HG03135 (cell line): ENCODE measurements around the gene SCAF11.
A peak's percentile ranks its signal among the peaks of the same experiment; 100 is the strongest.
"Not testable (repeated sequence)": the region's sequence is repeated elsewhere in the genome, so short reads cannot be mapped to it uniquely, and the experiment has no call there.

Experiments used
- ATAC-seq: cut with Tn5 transposase; IDR thresholded peaks from one replicate; pipeline ENCODE4 v1.9.1; 2021; ENCODE audit warnings: mild to moderate bottlenecking, moderate library complexity; ENCODE audit not compliant: unreplicated experiment

SCAF11 gene

GRCh38 chr12:45990468-45991283, at the start of gene SCAF11:
Gene SCAF11, minus strand, starts transcription at chr12:45990574. Its CDS starts 26,407 bp downstream, at chr12:45964167.
- peak; percentile 75 for ATAC-seq

- ATAC-seq: not testable (repeated sequence)
Observed at GRCh38 chr12:46037066-46037465, 46.7 kb upstream of the SCAF11 start.

GRCh38 chr12:46027172-46027571, 36.8 kb upstream of the SCAF11 start:
- ATAC-seq: no peak

GRCh38 chr12:46024099-46024498, 33.7 kb upstream of the SCAF11 start:
- no peak for ATAC-seq

- no peak for ATAC-seq
Observed at GRCh38 chr12:46020768-46021167, 30.4 kb upstream of the SCAF11 start.

- not testable (repeated sequence) for ATAC-seq
Observed at GRCh38 chr12:46018712-46019111, 28.3 kb upstream of the SCAF11 start.

GRCh38 chr12:46017866-46018375, 27.5 kb upstream of the SCAF11 start:
- not testable (repeated sequence) for ATAC-seq

- no peak for ATAC-seq
Observed at GRCh38 chr12:46005823-46006222, 15.4 kb upstream of the SCAF11 start.

- no peak for ATAC-seq
Observed at GRCh38 chr12:46005151-46005797, 14.9 kb upstream of the SCAF11 start.

- ATAC-seq: no peak
Observed at GRCh38 chr12:46004715-46005114, 14.3 kb upstream of the SCAF11 start.

- ATAC-seq: not testable (repeated sequence)
Observed at GRCh38 chr12:46000076-46000475, 9.7 kb upstream of the SCAF11 start.

- no peak for ATAC-seq
Observed at GRCh38 chr12:45994736-45995135, 4.4 kb upstream of the SCAF11 start.

- peak; percentile 4 for ATAC-seq
Observed at GRCh38 chr12:45991284-45992249, 1.2 kb upstream of the SCAF11 start.

- peak; percentile 29 for ATAC-seq
Observed at GRCh38 chr12:45989721-45990467, 480 bp downstream of the SCAF11 start.

- ATAC-seq: no peak
Observed at GRCh38 chr12:45989287-45989686, 1.1 kb downstream of the SCAF11 start.

- ATAC-seq: no peak
Observed at GRCh38 chr12:45988264-45988663, 2.1 kb downstream of the SCAF11 start.

- ATAC-seq: no peak
Observed at GRCh38 chr12:45987340-45987727, 3.0 kb downstream of the SCAF11 start.

GRCh38 chr12:45986641-45987339, 3.6 kb downstream of the SCAF11 start:
- ATAC-seq: no peak

- ATAC-seq: no peak
Observed at GRCh38 chr12:45981075-45981837, 9.1 kb downstream of the SCAF11 start.
